Measurements from ENCODE around the gene ZNF609. TPM values are rescaled to one million over a fixed set of nuclear protein-coding genes. Genes with fewer than 3 reads are reported as not detected.
"Not testable (repeated sequence)": the region's sequence is repeated elsewhere in the genome, so short reads cannot be mapped to it uniquely, and the experiment has no call there.

ZNF609 gene
- total RNA-seq, 1 donor from 2014 or later: 21.7 TPM

GRCh38 chr15:64454282-64454681 is 6.1 kb upstream of the ZNF609 start:
- no peak for DNase-seq (ENCODE audit: low read depth, low spot score)

- DNase-seq (ENCODE audit: low read depth, low spot score): no peak
Observed at GRCh38 chr15:64455961-64456371, 4.4 kb upstream of the ZNF609 start.

GRCh38 chr15:64456634-64457108 is 3.7 kb upstream of the ZNF609 start:
- no peak for DNase-seq (ENCODE audit: low read depth, low spot score)

- DNase-seq (ENCODE audit: low read depth, low spot score): no peak
Observed at GRCh38 chr15:64459066-64459781, 1.2 kb upstream of the ZNF609 start.

- peak; percentile 13 for DNase-seq (ENCODE audit: low read depth, low spot score)
Observed at GRCh38 chr15:64460724-64461720, 644 bp downstream of the ZNF609 start.

- peak; percentile 8 for DNase-seq (ENCODE audit: low read depth, low spot score)
Observed at GRCh38 chr15:64461721-64462162, 1.4 kb downstream of the ZNF609 start.

- no peak for DNase-seq (ENCODE audit: low read depth, low spot score)
Observed at GRCh38 chr15:64462492-64462891, 2.1 kb downstream of the ZNF609 start.

GRCh38 chr15:64464276-64465005 is 4.1 kb downstream of the ZNF609 start:
- DNase-seq (ENCODE audit: low read depth, low spot score): peak; percentile 8

GRCh38 chr15:64466408-64467141 is 6.2 kb downstream of the ZNF609 start:
- no peak for DNase-seq (ENCODE audit: low read depth, low spot score)

GRCh38 chr15:64472161-64472560 is 11.8 kb downstream of the ZNF609 start:
- DNase-seq (ENCODE audit: low read depth, low spot score): no peak

- DNase-seq (ENCODE audit: low read depth, low spot score): no peak
Observed at GRCh38 chr15:64474846-64475245, 14.5 kb downstream of the ZNF609 start.

GRCh38 chr15:64476550-64476949 is 16.2 kb downstream of the ZNF609 start:
- DNase-seq (ENCODE audit: low read depth, low spot score): no peak

GRCh38 chr15:64478863-64479262 is 18.5 kb downstream of the ZNF609 start:
- no peak for DNase-seq (ENCODE audit: low read depth, low spot score)

GRCh38 chr15:64480891-64481290 is 20.5 kb downstream of the ZNF609 start:
- DNase-seq (ENCODE audit: low read depth, low spot score): no peak

GRCh38 chr15:64483749-64484148 is 23.4 kb downstream of the ZNF609 start:
- DNase-seq (ENCODE audit: low read depth, low spot score): no peak

- no peak for DNase-seq (ENCODE audit: low read depth, low spot score)
Observed at GRCh38 chr15:64485796-64486195, 25.4 kb downstream of the ZNF609 start.

GRCh38 chr15:64490598-64491259 is 30.4 kb downstream of the ZNF609 start:
- no peak for DNase-seq (ENCODE audit: low read depth, low spot score)

GRCh38 chr15:64493641-64494040 is 33.3 kb downstream of the ZNF609 start:
- no peak for DNase-seq (ENCODE audit: low read depth, low spot score)

- DNase-seq (ENCODE audit: low read depth, low spot score): not testable (repeated sequence)
Observed at GRCh38 chr15:64495968-64496367, 35.6 kb downstream of the ZNF609 start.

- DNase-seq (ENCODE audit: low read depth, low spot score): no peak
Observed at GRCh38 chr15:64500695-64501395, 40.5 kb downstream of the ZNF609 start.
